ENCODE measurements around the gene HID1.
A peak's percentile ranks its signal among the peaks of the same experiment; 100 is the strongest.

DNA sequence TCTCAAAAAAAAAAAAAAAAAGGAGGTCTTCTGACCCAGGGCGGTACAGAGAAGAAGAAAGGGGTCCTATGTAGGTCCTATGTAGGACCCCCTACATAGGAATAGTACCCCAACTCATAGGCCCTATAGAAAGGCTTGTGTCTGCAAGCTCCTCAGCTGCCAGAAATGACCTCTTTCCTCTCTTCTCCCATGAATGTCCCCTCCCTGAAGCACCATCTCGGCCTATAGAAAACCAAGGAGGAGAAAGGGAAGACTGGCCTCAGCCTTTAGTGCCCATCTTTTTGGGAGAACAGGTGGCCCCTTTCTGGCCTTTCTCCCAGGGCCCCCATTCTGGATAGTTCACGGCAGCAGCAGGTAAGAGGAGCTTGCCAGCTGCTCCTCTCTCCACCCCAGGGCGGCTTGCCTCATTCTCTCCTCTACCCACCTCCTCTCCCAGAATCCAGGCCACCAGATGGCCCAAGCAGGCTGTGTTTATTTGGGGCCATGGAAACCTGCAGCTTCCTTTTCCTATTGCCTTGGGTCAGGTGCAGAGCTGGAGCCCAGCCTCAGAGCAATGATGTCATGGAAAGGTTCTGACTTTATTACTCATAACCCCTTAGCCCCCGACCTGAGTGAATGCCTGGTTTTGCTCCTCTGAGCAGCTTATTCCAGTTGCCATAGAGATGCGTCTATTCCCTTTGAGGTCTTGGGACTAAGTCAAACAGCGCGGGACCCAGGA is 38.3 kb upstream of the HID1 start:
- TF ChIP-seq, protein P1, sequence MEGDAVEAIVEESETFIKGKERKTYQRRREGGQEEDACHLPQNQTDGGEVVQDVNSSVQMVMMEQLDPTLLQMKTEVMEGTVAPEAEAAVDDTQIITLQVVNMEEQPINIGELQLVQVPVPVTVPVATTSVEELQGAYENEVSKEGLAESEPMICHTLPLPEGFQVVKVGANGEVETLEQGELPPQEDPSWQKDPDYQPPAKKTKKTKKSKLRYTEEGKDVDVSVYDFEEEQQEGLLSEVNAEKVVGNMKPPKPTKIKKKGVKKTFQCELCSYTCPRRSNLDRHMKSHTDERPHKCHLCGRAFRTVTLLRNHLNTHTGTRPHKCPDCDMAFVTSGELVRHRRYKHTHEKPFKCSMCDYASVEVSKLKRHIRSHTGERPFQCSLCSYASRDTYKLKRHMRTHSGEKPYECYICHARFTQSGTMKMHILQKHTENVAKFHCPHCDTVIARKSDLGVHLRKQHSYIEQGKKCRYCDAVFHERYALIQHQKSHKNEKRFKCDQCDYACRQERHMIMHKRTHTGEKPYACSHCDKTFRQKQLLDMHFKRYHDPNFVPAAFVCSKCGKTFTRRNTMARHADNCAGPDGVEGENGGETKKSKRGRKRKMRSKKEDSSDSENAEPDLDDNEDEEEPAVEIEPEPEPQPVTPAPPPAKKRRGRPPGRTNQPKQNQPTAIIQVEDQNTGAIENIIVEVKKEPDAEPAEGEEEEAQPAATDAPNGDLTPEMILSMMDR (IDR thresholded peaks at IDR 0.05) = peak in 1 of 6 experiments; percentile 11
- TF ChIP-seq POLR2A (IDR thresholded peaks at IDR 0.05) = no peak
